AG10803 (cell line): ENCODE results near the gene SLC4A4.

Experiments used
- DNase-seq: peaks from one replicate; pipeline ENCODE4 v3.0.0; 2010; ENCODE audit warnings: low read depth
- H3K4me3 ChIP-seq: 2 replicates; pipeline ENCODE4 v1.5.1; 2011; ENCODE audit warnings: mild to moderate bottlenecking, low read length, control low read depth
- TF ChIP-seq, protein P1 (sequence below): conservative IDR thresholded peaks from 2 replicates; pipeline ENCODE4 v1.5.1; 2011; ENCODE audit warnings: mild to moderate bottlenecking, low read length, control low read depth, inconsistent platforms

The SLC4A4 gene

DNA sequence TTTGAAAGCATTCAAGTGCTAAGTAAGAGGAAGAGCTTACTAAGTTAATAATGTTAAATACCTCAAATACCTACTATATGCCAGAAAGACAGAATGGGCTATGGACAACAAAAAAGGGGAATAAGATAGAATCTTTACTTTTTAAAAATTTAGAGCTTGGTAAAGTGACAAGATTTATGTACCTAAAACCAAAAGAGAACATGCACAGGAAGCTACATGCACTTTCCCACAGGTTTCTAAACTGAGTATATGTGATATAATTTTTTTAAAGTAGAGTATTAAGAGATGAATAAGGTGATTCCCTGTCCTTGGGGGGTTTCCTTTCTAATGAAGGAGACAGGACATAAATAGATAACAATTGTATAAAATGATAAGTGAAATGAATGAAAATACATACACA lies 30.7 kb downstream of the SLC4A4 start:
- TF ChIP-seq, protein P1, sequence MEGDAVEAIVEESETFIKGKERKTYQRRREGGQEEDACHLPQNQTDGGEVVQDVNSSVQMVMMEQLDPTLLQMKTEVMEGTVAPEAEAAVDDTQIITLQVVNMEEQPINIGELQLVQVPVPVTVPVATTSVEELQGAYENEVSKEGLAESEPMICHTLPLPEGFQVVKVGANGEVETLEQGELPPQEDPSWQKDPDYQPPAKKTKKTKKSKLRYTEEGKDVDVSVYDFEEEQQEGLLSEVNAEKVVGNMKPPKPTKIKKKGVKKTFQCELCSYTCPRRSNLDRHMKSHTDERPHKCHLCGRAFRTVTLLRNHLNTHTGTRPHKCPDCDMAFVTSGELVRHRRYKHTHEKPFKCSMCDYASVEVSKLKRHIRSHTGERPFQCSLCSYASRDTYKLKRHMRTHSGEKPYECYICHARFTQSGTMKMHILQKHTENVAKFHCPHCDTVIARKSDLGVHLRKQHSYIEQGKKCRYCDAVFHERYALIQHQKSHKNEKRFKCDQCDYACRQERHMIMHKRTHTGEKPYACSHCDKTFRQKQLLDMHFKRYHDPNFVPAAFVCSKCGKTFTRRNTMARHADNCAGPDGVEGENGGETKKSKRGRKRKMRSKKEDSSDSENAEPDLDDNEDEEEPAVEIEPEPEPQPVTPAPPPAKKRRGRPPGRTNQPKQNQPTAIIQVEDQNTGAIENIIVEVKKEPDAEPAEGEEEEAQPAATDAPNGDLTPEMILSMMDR, result no peak
- no peak overlapping the region for H3K4me3 ChIP-seq
- no peak for DNase-seq

DNA sequence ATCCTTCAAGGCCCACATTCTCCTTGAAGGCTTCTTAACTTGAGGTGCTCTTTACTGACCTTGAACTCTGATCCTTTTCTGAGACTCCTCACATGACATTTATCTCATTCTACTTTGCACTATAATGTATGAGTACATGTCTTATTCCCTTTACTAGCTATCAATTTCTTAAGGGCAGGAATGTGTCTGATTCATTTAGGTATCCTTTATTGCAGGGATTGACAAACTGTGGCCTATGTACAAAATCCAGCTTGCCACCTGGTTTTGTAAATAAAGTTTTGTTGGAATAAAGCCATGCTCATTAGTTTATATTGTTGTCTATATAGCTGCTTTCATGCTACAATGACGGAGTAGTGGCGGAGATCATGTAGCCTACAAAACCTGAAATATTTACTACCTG lies 36.7 kb downstream of the SLC4A4 start:
- TF ChIP-seq, protein P1, result no peak
- H3K4me3 ChIP-seq, result no peak overlapping the region
- no peak for DNase-seq

DNA sequence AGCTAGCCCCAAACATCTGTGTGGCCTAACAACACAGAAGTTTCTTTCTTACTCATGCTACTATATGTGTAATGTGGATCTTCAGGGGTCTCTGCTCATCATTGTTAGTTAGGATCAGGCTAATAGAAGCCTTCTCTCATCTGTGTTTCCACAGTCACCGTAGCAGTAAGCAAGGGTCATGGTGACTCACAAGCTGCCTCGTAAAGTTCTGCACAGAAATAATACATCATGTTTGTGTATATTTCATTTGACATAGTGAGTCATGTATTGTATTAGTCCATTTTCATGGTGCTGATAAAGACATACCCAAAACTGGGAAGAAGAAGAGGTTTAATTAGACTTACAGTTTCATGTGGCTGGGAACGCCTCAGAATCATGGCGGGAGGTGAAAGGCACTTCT lies 38.7 kb downstream of the SLC4A4 start:
- H3K4me3 ChIP-seq, result no peak overlapping the region
- TF ChIP-seq, protein P1, result no peak
- DNase-seq, result peak; percentile 75

DNA sequence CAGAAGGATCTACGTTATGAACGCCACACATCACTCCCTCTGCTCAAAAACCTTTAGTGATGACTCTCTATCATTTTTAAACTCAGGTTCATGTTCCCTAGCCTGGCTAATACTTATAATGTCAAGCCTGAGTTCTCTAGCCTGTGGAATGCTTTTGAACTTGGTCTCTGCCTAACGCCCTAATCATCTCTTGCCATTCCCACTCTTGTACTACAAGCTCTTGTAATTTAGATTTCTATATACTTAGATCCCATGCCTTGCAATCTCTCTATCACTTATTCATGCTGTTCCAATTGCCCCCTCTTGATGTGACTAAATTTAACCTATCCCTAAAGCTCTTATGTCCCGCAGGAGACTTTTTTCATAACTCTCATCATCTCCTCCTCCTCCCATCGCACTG lies 40.3 kb downstream of the SLC4A4 start:
- no peak overlapping the region for H3K4me3 ChIP-seq
- TF ChIP-seq, protein P1, result no peak
- no peak for DNase-seq

DNA sequence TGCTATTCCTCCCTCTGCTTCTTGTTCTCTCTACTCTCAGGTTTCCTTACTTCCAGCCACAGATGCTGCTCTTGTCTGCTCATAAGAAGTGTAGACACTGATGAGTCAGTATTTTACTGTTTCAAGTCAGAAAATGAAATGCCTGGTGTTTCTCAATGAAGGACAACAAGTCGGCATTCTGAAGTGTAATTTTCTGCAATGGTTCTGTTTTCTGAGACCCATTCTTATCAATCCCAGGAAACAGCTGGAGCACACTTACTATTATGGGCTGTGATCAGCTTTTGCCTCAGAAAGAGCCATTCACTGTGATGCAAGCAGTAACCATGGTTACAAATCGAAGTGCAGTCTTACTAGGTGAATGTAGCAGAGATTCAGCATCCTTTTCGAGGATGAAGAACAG lies 42.0 kb downstream of the SLC4A4 start:
- TF ChIP-seq, protein P1, result no peak
- no peak overlapping the region for H3K4me3 ChIP-seq
- peak; percentile 65 for DNase-seq

DNA sequence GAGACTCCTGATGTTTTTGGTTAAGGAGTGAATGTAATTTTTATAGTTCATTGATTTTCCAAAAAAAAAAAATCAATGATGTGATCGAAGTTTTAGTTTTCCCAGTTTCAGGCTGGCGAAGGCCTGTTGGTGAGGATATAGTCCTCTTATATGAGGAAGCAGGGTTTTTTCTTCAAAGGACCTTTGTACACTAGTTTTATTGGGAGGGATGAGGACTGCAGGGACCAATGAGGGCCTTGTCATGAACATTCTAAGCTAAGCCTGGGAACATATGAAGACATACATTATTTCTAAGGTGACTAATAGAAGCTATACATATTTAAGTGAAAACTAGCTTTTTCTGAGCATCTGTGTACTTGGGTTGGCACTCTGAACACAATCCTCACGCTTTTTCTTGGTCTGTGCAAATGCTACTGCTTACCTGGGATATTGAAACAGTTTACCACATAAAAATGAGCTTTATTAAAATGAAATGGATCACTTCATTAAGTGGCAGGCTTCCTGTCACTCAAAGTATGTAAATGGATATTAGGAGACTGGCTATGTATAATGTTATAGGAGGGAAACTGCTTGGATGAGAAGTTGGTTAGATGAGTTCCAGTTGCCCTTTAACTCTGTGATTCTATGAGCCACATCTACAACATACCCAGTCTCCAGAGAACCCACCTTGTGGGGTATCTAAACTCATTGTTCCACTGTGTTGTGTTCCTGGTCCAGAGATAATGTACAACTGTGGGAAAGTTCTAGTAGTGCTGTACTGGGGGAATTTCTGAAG lies 43.5 kb downstream of the SLC4A4 start:
- no peak for DNase-seq
- TF ChIP-seq, protein P1, result no peak
- H3K4me3 ChIP-seq, result no peak overlapping the region

DNA sequence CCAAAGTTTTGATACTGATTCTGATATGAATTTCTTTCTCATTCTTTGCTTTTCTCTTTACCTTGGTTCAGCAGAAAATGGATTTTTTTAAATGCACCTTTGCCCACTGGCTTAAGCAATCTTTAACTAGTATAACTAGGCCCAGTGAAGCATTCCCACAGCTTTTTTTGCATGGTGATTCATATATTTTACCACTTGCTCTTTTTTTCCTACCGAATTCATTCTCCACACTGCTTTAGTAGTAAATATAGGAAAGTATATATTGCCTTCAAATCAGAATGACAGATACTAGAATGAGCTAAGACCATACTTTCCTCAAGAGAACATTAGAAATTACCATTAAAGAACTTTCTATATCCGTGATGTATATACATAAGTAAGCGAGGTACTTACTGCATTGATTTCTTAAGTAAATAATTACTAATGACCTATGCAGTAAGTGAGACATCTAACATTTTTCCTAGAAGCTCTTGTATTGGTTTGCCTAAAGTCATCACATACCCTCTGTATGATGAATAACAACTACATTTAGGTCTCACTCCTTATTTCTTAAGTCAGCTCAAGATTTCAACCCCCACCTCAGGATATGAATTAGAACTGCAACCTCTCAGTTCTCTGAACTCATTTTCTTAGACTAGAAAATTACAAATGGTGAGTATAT lies 44.2 kb downstream of the SLC4A4 start:
- H3K4me3 ChIP-seq, result no peak overlapping the region
- TF ChIP-seq, protein P1, result no peak
- DNase-seq, result no peak
